ENCODE data around the gene OR4A47.
"Not testable (repeated sequence)": the region's sequence is repeated elsewhere in the genome, so short reads cannot be mapped to it uniquely, and the experiment has no call there.

Gene OR4A47, protein sequence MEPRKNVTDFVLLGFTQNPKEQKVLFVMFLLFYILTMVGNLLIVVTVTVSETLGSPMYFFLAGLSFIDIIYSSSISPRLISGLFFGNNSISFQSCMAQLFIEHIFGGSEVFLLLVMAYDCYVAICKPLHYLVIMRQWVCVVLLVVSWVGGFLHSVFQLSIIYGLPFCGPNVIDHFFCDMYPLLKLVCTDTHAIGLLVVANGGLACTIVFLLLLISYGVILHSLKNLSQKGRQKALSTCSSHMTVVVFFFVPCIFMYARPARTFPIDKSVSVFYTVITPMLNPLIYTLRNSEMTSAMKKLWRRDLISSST

DNA sequence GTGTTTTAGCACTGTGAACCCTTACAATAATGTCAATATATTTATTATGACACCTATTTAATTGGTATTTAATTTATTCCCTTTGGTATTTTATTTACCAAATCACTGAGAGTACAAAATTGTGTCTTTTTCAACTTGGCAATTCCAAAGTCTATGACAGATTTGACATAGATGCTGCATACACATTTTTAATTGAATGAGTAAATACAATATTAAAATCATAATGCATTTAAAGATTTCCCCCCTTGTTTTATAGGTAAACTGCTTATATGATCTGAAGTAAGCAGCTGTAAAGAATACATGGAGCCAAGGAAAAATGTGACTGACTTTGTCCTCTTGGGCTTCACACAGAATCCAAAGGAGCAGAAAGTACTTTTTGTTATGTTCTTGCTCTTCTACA lies at the start of gene OR4A47:
TSS of gene OR4A47 (plus strand) at position 301 of the 400 bp plus-strand sequence. CDS start at position 301, 0 bp downstream.
- in situ Hi-C loops (cut with MboI; ENCODE audit: low sequenced_read_pairs): not testable (repeated sequence)

DNA sequence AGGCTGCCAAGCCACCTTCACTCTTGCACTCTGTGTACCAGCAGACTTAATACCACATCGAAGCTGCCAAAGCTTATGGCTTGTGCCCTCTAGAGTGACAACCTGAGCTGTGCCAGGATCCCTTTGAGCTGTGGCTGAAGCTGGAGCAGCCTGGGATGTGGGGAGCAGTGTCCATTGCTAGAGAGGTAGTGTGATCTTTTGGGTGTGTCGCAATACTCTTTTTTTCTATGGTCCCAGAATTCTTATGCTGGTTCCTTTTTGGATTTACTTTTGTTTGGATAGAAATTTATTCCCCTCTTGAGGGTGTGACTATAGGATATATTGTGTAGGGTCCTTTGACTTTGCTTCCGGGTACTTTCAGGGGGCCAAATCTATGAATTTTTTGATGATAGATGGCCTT lies 32.7 kb upstream of the OR4A47 start:
- in situ Hi-C loops (cut with MboI; ENCODE audit: low sequenced_read_pairs): not testable (repeated sequence)

DNA sequence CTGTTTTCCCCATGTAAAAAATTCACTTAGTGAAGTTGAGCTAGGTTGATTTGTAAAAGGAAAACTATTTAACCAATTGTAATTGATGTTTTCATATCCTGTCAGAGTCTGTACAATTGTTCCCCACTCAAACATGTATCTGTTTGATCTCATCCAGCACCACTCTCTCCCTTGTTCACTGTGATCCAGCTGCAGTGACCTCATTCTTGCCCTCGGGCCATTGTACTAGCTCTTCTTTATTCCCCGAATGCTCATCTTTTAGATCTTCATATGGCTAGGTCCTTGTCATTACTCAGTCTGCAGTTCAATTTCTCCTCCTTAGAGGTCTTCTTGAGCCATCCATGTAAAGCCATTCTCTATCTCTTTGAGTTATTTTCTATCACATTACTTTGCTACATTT lies 14.6 kb upstream of the OR4A47 start:
- in situ Hi-C loops (cut with MboI; ENCODE audit: low sequenced_read_pairs): not testable (repeated sequence)

DNA sequence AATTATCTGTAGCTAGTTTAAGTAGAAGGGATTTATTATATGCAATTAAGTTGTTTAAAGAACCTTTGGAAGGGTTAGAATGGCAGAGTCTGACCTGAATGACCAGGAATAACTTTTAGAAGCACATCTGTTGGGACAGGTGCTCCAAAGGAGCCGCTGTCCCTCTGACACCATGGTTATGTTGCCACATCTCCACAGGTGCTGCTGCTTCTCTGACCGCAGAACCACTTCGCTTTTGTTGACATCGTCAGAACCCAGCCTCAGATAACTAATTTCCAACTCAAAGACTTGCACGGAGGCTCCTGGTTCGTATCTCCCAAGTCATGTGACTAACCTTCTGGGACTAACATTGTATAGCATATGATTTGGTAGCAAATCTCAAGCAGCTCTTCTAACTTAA lies 13.9 kb upstream of the OR4A47 start:
- in situ Hi-C loops (cut with MboI; ENCODE audit: low sequenced_read_pairs): not testable (repeated sequence)

DNA sequence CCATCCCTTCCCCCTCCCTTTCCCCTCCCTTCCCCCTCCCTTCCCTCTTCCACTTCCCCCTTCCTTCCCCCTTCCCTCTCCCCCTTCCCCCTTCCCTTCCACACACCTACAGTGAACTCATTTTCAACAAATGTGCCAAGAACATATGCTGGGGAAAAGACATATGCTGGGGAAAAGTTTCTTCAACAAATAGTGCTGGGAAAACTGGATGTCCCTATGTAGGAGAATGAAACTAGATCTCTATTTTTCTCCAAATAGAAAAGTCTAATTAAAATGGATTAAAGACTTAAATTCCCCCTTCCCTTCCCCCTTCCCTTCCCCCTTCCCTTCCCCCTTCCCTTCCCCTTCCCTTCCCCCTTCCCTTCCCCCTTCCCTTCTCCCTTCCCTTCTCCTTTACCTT lies 17.6 kb downstream of the OR4A47 start:
- in situ Hi-C loops (cut with MboI; ENCODE audit: low sequenced_read_pairs): not testable (repeated sequence)

DNA sequence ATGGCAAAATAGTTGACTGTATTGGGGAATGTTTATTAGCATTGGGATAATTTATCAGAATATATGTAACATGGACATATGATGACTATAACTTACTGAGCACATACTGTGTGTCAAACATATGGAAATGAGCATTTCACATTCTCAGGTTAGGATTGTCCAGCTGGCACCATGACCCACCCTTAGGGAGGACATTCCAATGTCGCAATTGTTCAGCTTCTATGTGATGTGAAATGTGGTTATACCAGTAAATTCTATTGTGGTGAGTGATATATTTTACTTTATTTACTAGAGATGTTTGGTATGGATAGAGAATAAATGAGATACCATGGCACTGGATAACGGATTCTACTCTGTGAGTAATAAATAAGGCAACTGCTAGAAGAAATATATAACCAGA lies 50.4 kb downstream of the OR4A47 start:
- in situ Hi-C loops (cut with MboI; ENCODE audit: low sequenced_read_pairs): no loop called here

Data from HL-60/S4 treated with retinoic acid at 250 ng/mL for 4 days and 3 days (cell line).